ENCODE results near the gene UBR4.
"Not testable (repeated sequence)": the region's sequence is repeated elsewhere in the genome, so short reads cannot be mapped to it uniquely, and the experiment has no call there.

Gene UBR4

GRCh38 chr1:19220080-19220846, 10.2 kb upstream of the UBR4 start:
- DNase-seq (ENCODE audit: low read depth in 1 of 2, low spot score in 1 of 2): no peak

- no peak for DNase-seq (ENCODE audit: low read depth in 1 of 2, low spot score in 1 of 2)
Observed at GRCh38 chr1:19219451-19219850, 9.4 kb upstream of the UBR4 start.

- not testable (repeated sequence) for DNase-seq (ENCODE audit: low read depth in 1 of 2, low spot score in 1 of 2)
Observed at GRCh38 chr1:19216585-19216984, 6.5 kb upstream of the UBR4 start.

GRCh38 chr1:19213580-19213979, 3.5 kb upstream of the UBR4 start:
- DNase-seq (ENCODE audit: low read depth in 1 of 2, low spot score in 1 of 2): no peak

- no peak for DNase-seq (ENCODE audit: low read depth in 1 of 2, low spot score in 1 of 2)
Observed at GRCh38 chr1:19212167-19212566, 2.1 kb upstream of the UBR4 start.

GRCh38 chr1:19210772-19211549, 895 bp upstream of the UBR4 start:
- no peak for DNase-seq (ENCODE audit: low read depth in 1 of 2, low spot score in 1 of 2)

- DNase-seq (ENCODE audit: low read depth in 1 of 2, low spot score in 1 of 2): peak; percentile 3 to 44
Observed at GRCh38 chr1:19209439-19209989, 552 bp downstream of the UBR4 start.

GRCh38 chr1:19208710-19209438, 1.2 kb downstream of the UBR4 start:
- no peak for DNase-seq (ENCODE audit: low read depth in 1 of 2, low spot score in 1 of 2)

- DNase-seq (ENCODE audit: low read depth in 1 of 2, low spot score in 1 of 2): no peak
Observed at GRCh38 chr1:19206947-19207346, 3.1 kb downstream of the UBR4 start.

GRCh38 chr1:19205845-19206244, 4.2 kb downstream of the UBR4 start:
- no peak for DNase-seq (ENCODE audit: low read depth in 1 of 2, low spot score in 1 of 2)

GRCh38 chr1:19205403-19205802, 4.7 kb downstream of the UBR4 start:
- no peak for DNase-seq (ENCODE audit: low read depth in 1 of 2, low spot score in 1 of 2)

GRCh38 chr1:19204446-19205266, 5.4 kb downstream of the UBR4 start:
- DNase-seq (ENCODE audit: low read depth in 1 of 2, low spot score in 1 of 2): no peak

GRCh38 chr1:19203440-19203839, 6.6 kb downstream of the UBR4 start:
- DNase-seq (ENCODE audit: low read depth in 1 of 2, low spot score in 1 of 2): no peak

- no peak for DNase-seq (ENCODE audit: low read depth in 1 of 2, low spot score in 1 of 2)
Observed at GRCh38 chr1:19202396-19202795, 7.7 kb downstream of the UBR4 start.

GRCh38 chr1:19199969-19200604, 10.0 kb downstream of the UBR4 start:
- DNase-seq (ENCODE audit: low read depth in 1 of 2, low spot score in 1 of 2): no peak

GRCh38 chr1:19199329-19199968, 10.6 kb downstream of the UBR4 start:
- no peak for DNase-seq (ENCODE audit: low read depth in 1 of 2, low spot score in 1 of 2)

- DNase-seq (ENCODE audit: low read depth in 1 of 2, low spot score in 1 of 2): no peak
Observed at GRCh38 chr1:19198820-19199219, 11.2 kb downstream of the UBR4 start.

- DNase-seq (ENCODE audit: low read depth in 1 of 2, low spot score in 1 of 2): no peak
Observed at GRCh38 chr1:19197845-19198244, 12.2 kb downstream of the UBR4 start.

GRCh38 chr1:19196331-19196730, 13.7 kb downstream of the UBR4 start:
- no peak for DNase-seq (ENCODE audit: low read depth in 1 of 2, low spot score in 1 of 2)

GRCh38 chr1:19193004-19193403, 17.1 kb downstream of the UBR4 start:
- DNase-seq (ENCODE audit: low read depth in 1 of 2, low spot score in 1 of 2): no peak

All from stimulated activated CD4-positive, alpha-beta T cell treated with anti-CD3 and anti-CD28 coated beads, Interleukin-15, amount 100 ng/mL, for 1 hour (primary cell).